Activated CD4-positive, CD25-positive, alpha-beta regulatory T cell treated with anti-CD3 and anti-CD28 coated beads, Interleukin-2, amount 50 U/mL, for 72 hours (primary cell): ENCODE results near the gene KCNIP1.

Source experiments
- DNase-seq: peaks from one replicate; pipeline ENCODE4 v3.0.0; 2021

The KCNIP1 gene

DNA sequence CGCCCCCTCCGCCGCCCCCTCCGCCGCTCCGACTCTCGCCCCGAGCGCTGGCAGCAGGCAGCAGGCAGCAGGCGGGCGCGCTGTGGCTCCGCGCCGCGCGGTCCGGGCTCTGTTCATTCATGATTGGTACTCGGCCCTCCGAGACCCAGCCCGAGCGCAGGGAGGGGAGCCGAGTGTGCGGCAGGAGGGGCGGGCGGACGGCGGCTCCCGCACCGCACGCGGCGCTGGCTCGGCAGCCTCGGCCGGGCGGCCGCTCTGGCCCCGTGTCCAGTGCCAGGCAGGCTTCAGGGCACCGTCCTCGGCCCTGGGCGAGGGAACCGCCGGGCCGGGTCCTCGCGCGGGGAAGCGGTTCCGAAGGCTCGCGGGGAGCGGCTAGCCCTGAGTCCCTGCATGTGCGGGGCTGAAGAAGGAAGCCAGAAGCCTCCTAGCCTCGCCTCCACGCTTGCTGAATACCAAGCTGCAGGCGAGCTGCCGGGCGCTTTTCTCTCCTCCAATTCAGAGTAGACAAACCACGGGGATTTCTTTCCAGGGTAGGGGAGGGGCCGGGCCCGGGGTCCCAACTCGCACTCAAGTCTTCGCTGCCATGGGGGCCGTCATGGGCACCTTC lies at the start of gene KCNIP1:
Gene KCNIP1, plus strand, starts transcription at position 31 of the 607 bp plus-strand sequence.
- no peak for DNase-seq

- DNase-seq = no peak
Observed at GRCh38 chr5:170463426-170463825, 40.4 kb upstream of the KCNIP1 start.

DNA sequence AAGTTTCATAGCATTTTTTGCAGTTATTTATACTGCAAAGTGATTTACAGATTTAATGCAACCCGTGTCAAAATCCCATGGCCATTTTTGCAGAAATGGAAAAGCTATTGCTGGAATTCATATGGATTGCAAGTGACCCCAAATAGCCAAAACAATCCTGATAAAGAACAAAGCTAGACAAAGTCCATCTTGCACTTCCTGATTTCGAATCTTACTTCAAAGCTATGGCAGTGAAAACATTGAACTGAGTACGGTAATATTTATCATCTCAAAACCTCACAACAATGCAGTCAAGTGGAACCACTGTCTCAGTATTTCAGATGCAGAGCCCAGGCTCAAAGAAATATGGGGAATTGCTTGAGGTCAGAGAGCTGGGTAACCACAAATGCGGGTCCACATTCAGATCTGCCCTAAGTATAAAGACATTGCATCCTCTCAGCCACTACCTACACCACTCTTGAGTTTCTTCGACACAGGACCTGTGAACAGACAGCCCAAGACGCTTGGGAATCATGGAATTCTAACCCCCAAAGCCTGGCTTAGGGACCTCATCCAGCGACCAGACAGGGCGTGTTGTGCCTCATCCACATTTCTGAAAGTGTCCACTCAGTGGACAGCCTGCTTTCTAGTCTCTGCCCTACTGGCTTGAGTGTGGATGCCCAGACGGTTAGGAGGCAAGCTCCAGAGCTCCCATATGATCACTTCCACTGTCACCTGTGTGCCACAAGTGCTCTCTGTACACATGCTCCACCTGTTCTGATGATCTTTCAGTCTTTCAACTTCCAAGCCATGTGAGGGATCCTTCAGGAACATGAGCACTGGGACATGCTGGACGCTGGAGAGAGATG lies 39.3 kb upstream of the KCNIP1 start:
- no peak for DNase-seq

- no peak for DNase-seq
Observed at GRCh38 chr5:170466553-170466952, 37.3 kb upstream of the KCNIP1 start.

DNA sequence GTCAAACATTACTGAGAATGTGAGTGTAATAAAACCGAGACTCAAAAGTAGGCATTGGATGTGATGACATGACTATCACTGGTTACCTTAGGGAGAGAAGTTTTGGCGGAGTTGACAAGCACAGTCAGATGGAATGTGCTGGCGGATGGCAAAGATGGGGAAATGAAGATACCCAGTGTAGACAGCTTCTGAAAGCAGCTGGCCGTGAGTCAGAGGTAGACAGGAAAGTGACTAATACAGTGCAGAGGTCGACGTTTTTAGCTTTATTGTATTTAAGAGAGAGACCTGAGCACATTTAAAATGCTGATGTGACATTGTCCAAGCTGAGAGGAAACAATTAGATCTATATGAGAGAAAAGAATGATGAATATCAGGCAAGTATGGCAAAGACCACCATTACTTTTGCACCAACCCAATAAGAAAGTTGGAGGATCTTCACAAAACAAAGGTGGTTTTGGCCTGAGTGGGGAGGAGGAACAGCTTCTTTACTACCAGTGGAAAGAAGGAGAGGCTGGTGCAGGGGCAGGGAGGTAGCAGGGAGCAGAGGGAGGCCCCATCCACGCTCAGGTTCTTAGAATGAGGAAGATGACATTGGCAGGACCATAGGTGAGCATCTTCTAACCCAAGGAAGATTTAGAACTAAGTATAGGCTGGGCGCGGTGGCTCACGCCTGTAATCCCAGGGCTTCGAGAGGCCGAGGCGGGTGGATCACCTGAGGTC lies 36.7 kb upstream of the KCNIP1 start:
- DNase-seq = no peak

DNA sequence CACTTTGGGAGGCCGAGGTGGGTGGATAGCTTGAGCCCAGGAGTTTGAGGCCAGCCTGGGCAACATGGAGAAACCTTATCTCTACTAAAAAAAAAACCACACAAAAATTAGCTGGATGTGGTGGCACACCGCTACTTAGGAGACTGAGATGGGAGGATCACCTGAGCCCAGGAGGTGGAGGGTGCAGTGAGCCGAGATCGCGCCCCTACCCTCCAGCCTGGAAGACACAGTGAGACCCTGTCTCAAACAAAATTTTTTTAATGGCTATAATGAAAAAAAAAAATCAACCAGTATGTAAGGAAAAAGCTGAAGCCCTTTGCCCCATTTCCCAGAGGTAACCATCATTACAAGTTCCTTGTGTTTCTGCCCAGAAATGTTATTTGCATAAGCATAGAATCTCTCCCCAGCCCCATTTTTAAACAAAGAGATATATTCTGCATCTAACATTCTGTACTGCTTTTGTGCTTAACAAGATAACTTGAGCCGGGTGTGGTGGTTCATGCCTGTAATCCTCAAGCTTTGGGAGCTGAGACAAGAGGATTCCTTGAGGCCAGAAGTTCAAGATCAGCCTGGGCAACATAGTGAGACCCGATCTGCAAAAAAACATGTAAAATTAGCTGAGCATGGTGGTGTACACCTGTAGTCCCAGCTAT lies 35.1 kb upstream of the KCNIP1 start:
- no peak for DNase-seq

GRCh38 chr5:170469414-170469813 lies 34.4 kb upstream of the KCNIP1 start:
- DNase-seq = no peak

- no peak for DNase-seq
Observed at GRCh38 chr5:170470275-170470674, 33.5 kb upstream of the KCNIP1 start.

GRCh38 chr5:170470808-170471404 lies 32.9 kb upstream of the KCNIP1 start:
- no peak for DNase-seq

DNA sequence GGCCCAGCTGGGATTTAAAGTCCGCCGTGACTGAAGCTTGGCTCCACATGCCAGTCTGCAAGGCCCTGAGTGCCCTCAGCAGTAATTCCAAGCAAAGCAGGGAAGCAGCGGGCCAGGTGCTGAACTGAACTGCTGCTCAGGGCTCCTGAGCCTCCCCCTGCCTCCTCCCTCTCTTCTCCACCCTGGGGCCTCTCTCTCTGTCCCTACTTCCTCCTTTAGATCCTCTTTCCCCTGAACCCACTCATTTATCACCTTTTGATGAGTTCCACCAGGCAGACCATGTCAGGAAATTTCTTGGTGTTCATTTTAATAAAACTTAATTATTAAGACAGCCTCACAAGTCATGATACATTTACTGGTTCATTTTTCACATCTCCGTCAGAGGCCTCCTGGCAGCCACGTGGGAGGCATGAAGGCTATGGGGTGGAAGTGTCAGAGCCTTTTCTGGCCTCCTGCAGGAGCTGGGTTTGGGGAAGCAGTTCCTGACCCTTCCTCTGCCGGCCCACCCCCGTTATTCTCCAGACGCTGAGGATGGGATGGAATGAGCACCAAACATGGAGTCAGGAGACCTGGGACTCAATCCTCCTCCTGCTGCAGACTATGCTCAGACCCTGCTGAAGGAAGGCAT lies 32.2 kb upstream of the KCNIP1 start:
- DNase-seq = no peak

DNA sequence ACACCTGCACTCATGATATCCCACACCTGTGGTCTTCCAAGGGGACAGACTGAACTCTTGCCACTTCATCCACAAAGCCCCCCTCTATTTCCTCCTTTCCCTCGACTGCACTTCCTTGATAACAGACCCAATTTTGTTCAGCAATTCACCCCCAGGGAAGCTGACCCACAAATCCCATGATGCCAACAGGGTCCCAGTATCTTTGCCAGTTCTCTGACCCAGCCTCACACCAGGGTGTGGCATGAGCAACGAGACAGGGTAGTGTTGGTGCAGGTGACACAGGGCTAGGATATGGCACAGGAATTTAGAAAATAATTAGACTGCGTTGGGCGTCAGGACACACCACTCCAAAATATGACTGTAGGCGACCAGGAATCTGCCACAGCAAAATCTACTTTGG lies 30.2 kb upstream of the KCNIP1 start:
- DNase-seq = no peak

DNA sequence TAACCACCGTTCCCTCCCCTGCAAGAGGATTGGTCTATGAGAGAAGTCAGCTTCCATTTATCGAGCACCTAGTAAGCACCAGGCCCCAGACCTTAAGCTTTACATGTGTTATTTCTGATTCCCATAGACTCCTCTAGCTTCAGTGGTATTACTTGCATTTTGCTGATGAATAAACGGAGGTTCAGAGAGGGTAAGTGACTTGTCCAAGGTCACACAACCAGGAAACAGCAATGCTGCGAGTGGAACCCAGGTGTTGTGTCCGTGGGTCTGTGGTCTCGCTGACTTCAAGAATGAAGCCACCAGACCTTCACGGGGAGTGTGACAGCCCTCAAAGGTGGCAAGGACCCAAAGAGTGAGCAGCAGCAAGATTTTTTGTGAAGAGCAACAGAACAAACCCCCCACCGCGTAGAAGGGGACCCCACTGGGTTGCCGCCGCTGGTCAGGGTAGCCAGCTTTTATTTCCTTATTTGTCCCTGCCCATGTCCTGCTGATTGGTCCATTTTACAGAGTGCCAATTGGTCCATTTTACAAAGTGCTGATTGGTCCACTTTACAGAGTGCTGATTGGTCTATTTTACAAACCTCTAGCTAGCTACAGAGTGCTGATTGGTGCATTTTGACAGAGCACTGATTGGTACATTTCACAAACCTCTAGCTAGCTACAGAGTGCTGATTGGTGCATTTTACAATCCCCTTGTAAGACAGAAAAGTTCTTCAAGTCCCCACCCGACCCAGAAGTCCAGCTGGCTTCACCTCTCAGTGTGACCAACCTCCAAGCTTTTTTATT lies 29.1 kb upstream of the KCNIP1 start:
- no peak for DNase-seq

DNA sequence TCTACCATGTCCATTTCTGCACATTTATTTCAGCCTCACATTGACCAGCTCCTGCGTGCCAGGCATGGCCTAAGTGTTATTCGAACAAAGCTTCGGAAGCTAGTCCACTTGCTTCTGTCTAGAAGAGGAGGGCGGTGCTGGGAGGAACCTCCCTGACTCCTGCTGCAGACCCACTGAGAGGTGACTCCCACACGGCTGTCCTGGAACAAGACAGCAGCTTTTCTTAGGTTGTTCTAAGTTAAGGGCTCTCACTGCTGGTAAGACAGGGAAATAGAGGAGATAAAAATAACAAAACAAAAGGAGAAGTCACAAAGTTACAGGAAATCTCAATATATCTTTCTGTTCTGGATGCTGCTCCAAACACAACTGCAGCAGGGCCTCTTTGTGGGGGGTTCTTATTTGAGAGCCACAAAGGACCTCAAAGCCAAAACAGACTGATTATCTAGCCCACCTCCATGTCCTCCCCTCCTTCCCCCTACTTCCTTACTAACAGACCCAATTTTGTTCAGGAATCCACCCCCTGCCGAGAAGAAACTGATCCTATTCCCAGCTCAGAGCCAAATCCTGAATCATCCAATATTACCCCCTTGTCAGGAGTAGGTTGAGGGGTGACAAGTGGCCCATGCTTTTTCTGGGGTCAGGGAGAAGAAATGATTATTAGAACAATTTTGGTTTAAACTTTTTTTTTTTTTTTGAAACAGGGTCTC lies 28.4 kb upstream of the KCNIP1 start:
- no peak for DNase-seq

DNA sequence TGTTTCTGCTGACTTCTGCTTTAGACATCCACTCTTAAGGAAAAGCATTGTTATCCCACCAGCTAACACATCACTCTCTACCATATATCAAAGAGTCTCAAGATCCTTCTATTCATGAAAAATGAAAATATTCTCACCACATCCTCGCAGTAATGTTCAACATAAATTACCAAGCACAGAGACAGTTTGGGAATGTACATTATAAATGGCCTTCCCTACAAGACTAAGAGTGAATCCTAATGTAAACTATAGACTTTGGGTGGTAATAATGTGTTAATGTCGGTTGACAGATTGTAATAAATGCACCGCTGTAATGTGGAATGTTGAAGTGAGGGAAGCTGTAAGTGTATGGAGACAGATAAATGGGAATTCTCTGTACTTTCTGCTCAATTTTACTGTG lies 27.1 kb upstream of the KCNIP1 start:
- DNase-seq = no peak

DNA sequence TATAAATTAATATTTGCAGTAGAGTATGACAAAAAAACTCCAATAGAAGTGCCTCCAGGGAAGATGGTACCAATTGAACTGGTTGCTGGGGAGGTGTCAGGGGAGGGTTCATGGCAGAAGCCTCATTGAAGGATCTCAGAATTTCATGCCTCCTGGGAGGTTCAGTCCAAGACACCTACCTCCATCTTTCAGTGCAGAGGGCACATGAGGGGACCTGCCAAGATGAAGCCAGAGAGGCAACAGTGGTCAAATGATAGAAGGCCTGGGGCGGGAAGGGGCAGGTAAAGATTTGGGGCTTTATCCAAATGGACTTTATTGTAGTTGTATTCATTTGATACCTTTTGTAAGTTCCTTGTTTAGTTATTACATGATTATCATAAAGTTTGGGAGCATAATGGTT lies 25.9 kb upstream of the KCNIP1 start:
- no peak for DNase-seq

- no peak for DNase-seq
Observed at GRCh38 chr5:170478306-170478705, 25.5 kb upstream of the KCNIP1 start.

- no peak for DNase-seq
Observed at GRCh38 chr5:170479484-170479883, 24.3 kb upstream of the KCNIP1 start.

DNA sequence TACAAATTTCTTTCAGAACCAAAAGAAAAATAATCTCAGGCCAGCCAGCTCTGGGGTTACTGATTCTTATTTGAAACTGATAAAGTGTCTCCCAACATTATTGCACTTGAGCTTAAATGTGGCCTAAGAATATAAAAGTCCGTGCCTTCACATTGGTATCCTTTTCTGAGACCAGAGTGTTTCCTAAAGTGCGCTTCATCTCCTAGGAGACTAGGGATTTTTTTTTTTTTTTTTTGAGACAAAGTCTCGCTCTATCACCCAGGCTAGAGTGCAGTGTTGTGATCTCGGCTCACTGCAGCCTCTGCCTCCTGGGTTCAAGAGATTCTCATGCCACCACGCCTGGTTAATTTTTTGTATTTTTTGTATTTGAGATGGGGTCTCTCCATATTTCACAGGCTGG lies 23.6 kb upstream of the KCNIP1 start:
- no peak for DNase-seq

DNA sequence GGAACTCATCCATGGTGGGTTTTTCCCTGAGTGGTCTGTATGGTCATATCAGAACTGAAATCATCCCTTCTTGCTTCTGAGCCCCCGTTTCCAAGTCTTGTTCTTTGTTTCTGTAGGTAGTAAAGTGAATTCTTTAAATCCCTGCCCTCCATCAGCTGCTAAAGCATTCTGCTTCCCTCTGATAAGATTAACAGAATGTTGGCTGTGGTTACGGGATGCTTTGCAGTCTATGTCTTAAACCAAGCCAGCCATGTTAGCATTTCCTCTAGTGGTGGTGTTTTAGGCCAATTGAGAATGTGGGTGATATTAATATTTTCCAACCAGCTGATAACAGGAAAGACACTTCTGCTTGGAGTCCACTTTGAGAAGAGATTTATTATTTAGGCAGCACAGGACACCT lies 22.0 kb upstream of the KCNIP1 start:
- DNase-seq = no peak

GRCh38 chr5:170482511-170482910 lies 21.3 kb upstream of the KCNIP1 start:
- no peak for DNase-seq
